ENCODE data around the gene MBD1. TPM values are rescaled to one million over a fixed set of nuclear protein-coding genes. Genes with fewer than 3 reads are reported as not detected.

The MBD1 gene
- polyA plus RNA-seq, 1 experiment: 35.3 TPM

DNA sequence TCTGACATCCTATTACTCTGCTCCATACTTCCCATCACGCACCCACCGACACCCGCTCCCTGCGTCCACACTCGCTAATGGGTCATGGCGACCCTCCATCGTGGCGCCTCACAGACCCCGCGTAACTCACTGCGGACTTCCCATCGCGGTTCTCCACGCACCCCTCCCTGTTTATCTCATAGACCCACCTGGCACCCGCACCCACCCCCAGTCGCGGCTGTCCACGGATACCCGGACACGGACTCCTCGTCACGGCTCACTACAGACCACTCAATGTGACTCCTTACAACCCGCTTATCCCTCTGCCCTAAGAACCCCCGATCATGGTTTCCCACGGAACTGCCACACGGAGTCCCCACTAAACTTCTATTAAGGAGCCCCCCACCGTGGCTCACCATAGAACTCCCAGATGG, 5.7 kb upstream of the MBD1 start:
- Histone ChIP-seq H3K27me3 (ENCODE audit: control insufficient read depth, insufficient read depth, low read length) (peaks cover 8% of the 10 kb centered on the region), H3K9me3 (ENCODE audit: control insufficient read depth, insufficient read depth, low read length) (no peaks in the 10 kb centered on the region; the same call in 1 of the 2 replicates), H3K27ac (ENCODE audit: low read depth, low read length) (peak overlapping the region; percentile 47), H3K4me3 (ENCODE audit: low read depth, low read length) (peak overlapping the region; percentile 89)
- no peak for DNase-seq (ENCODE audit: low read depth, low spot score)
- POLR2A ChIA-PET: no interaction called here
- CTCF ChIA-PET: no interaction called here
- TF ChIP-seq, protein P1, sequence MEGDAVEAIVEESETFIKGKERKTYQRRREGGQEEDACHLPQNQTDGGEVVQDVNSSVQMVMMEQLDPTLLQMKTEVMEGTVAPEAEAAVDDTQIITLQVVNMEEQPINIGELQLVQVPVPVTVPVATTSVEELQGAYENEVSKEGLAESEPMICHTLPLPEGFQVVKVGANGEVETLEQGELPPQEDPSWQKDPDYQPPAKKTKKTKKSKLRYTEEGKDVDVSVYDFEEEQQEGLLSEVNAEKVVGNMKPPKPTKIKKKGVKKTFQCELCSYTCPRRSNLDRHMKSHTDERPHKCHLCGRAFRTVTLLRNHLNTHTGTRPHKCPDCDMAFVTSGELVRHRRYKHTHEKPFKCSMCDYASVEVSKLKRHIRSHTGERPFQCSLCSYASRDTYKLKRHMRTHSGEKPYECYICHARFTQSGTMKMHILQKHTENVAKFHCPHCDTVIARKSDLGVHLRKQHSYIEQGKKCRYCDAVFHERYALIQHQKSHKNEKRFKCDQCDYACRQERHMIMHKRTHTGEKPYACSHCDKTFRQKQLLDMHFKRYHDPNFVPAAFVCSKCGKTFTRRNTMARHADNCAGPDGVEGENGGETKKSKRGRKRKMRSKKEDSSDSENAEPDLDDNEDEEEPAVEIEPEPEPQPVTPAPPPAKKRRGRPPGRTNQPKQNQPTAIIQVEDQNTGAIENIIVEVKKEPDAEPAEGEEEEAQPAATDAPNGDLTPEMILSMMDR (IDR thresholded peaks at IDR 0.05; ENCODE audit: low read depth, low read length): no peak

DNA sequence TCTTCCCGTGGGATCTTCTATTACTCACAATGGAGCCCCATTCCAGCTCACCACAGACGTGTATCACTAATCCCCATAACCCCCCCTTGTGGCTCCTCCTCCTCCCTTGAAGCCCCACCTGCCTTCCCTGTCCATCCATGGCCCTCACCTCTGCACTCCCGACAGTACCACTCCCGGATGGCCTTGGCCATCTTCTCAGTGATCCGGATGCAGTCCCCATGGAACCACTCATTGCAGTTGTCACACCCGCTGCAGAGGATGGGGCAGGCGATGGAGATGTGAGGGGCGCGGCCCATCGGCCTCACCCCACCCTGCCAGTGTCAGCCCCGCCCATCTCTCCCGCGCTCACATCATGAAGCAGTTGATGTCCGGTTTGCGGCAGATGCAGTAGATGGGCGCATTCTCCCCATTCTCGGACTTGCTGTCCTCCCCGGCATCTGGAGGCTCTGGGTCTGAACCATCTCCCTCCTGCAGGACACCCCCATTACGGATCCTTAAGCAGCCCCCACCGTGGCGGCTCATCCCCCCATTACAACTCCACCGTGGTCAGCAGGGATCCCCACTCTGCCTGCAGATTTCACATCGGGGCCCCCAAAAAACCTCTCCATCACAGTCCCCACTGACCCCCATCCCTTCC, 5.2 kb upstream of the MBD1 start:
- H3K27me3 ChIP-seq (ENCODE audit: control insufficient read depth, insufficient read depth, low read length): peaks cover 8% of the 10 kb centered on the region
- CTCF ChIA-PET: interaction anchor here (0.7 kb wide), 1 partner anchor 70 kb away, joined by 4 read pairs; no protein-coding TSS in a partner anchor
- H3K9me3 ChIP-seq (ENCODE audit: control insufficient read depth, insufficient read depth, low read length): no peaks in the 10 kb centered on the region; the same call in 1 of the 2 replicates
- no peak overlapping the region for H3K27ac ChIP-seq (ENCODE audit: low read depth, low read length)
- TF ChIP-seq, protein P1 (IDR thresholded peaks at IDR 0.05; ENCODE audit: low read depth, low read length): no peak
- DNase-seq (ENCODE audit: low read depth, low spot score): no peak
- POLR2A ChIA-PET: no interaction called here
- peak overlapping the region; percentile 89 for H3K4me3 ChIP-seq (ENCODE audit: low read depth, low read length)

DNA sequence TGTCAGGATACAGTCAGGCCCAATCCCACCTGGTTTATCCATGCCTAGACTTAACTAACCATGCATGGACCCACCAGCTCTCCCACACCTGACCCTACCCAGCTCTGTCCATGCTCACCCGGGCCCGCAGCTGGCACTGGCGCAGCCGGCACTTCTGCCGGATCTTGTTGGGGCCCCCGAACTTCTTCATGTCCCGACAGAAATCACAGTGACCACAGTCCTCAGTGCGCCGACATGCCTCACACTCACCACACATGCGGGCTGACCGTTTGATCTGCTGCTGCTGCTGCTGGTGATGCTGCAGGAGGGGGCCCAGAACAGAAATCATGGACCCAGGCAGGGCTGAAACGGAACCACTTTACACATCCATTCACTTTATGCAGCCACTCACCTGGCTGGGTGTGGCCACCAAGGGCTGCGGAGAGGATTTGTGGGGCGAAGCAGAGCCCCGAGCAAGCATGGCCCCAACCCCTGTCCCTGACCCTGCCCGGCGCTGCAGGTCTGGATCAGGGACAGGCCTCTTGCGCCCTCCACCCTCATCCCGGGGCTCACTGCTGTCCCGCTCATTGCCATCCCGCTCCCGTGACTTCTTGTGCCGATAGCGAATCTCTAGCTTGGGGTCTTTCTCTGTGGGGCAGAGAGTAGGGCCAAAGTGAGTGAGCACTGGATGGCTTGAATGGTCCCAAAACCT, 4.5 kb upstream of the MBD1 start:
- ChIA-PET POLR2A (no interaction called here), CTCF (interaction anchor here (0.7 kb wide), 1 partner anchor 71 kb away, joined by 4 read pairs; no protein-coding TSS in a partner anchor)
- Histone ChIP-seq H3K27me3 (ENCODE audit: control insufficient read depth, insufficient read depth, low read length) (peaks cover 2% of the 10 kb centered on the region), H3K27ac (ENCODE audit: low read depth, low read length) (no peak overlapping the region), H3K9me3 (ENCODE audit: control insufficient read depth, insufficient read depth, low read length) (no peaks in the 10 kb centered on the region; the same call in 1 of the 2 replicates), H3K4me3 (ENCODE audit: low read depth, low read length) (peak overlapping the region; percentile 89; the same call in 1 of the 2 replicates)
- DNase-seq (ENCODE audit: low read depth, low spot score): no peak
- TF ChIP-seq, protein P1 (IDR thresholded peaks at IDR 0.05; ENCODE audit: low read depth, low read length): no peak

DNA sequence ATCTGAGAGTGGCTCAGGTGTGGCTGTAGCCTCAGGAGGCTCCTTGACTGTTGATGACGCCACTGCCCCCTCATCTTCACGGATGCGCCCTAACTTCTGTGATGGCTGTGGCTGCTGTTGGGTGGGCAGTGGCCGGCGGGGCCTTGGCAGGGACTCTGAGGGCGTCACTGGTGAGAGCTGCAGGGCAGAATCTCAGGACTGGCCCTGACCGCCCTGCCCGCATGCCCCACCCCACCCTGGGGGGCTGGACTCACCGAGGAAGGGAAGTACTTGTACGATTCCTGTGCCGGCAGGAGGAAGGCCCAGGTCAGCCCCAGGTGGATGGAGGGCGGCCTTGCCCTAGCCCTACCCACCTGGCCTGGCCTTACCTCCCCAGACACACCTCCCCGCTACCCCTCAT, 3.7 kb upstream of the MBD1 start:
- TF ChIP-seq, protein P1 (IDR thresholded peaks at IDR 0.05; ENCODE audit: low read depth, low read length): no peak
- CTCF ChIA-PET: no interaction called here

DNA sequence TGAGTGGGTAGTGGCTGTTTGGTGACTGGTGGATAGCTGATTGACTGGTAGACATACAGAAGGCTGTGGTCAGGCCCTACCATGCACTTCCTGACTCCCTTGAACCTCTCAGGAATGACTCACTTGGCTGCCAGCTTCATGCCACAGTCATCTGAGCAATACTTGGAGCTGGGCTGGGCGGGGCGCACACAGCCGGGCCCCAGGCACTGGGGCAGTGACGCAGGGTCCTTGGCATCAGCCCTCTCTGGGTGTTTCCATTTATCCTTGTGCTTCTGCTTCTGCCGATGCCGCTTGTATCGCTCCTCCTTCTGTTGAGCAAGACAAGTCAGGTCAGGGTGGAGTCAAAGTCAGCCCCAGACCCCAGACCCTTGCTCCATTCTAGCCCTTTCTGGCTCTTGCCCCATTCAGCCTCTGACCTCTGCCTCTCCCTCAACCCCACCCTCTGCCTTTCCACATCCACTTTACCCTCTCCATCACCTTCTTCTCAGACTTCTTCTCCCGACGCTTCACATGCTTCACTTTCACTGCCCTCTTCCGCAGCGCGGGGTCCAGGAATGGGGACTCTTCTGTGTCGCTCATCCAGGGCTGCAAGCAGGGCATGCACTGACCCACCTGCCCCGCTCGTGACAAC, 3.0 kb upstream of the MBD1 start:
- H3K4me3 ChIP-seq (ENCODE audit: low read depth, low read length): no peak overlapping the region
- no peaks in the 10 kb centered on the region; the same call in 1 of the 2 replicates for H3K9me3 ChIP-seq (ENCODE audit: control insufficient read depth, insufficient read depth, low read length)
- no peak overlapping the region for H3K27ac ChIP-seq (ENCODE audit: low read depth, low read length)
- H3K27me3 ChIP-seq (ENCODE audit: control insufficient read depth, insufficient read depth, low read length): no peaks in the 10 kb centered on the region
- POLR2A ChIA-PET: no interaction called here
- no peak for DNase-seq (ENCODE audit: low read depth, low spot score)
- TF ChIP-seq, protein P1 (IDR thresholded peaks at IDR 0.05; ENCODE audit: low read depth, low read length): no peak
- CTCF ChIA-PET: no interaction called here

More for the DNA sequence above, 3.7 kb upstream of the MBD1 start:
- DNase-seq (ENCODE audit: low read depth, low spot score): no peak
- POLR2A ChIA-PET: no interaction called here
- H3K27me3 ChIP-seq (ENCODE audit: control insufficient read depth, insufficient read depth, low read length): peaks cover 2% of the 10 kb centered on the region
- H3K4me3 ChIP-seq (ENCODE audit: low read depth, low read length): no peak overlapping the region
- no peak overlapping the region for H3K27ac ChIP-seq (ENCODE audit: low read depth, low read length)
- no peaks in the 10 kb centered on the region; the same call in 1 of the 2 replicates for H3K9me3 ChIP-seq (ENCODE audit: control insufficient read depth, insufficient read depth, low read length)

Measured in AG04450 (cell line).